Measurements from ENCODE around the gene SLC16A5. TPM values are rescaled to one million over a fixed set of nuclear protein-coding genes. Genes with fewer than 3 reads are reported as not detected.

The SLC16A5 gene
- total and polyA plus RNA-seq, 12 donors = 3.6 to 17.4 (median 11.9) TPM

DNA sequence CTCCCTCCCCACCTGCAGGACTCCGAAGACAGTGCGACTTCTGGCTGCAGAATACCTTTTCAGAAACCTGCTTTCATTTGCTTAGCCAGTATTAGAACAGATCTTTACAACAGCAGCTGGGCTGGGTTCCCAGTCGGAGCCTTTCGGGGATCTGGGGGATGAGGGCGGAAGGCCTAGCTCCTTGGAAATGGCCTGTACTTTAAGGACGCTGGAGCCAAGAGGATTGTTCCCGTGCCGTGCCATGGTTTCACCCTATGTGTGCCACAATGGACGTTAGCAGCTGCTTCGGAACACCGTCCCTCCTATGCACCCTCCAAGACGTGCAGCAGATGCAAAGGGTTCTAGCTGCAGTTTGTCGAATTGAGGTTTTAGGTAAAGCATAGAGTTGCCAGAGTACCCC is 24.6 kb upstream of the SLC16A5 start:
- H3K27ac ChIP-seq = no peak overlapping the region
- peaks cover 0 to 68% (median 27%) of the 10 kb centered on the region in 9 donors for H3K36me3 ChIP-seq
- H3K27me3 ChIP-seq = no peaks in the 10 kb centered on the region
- TF ChIP-seq, protein P1, sequence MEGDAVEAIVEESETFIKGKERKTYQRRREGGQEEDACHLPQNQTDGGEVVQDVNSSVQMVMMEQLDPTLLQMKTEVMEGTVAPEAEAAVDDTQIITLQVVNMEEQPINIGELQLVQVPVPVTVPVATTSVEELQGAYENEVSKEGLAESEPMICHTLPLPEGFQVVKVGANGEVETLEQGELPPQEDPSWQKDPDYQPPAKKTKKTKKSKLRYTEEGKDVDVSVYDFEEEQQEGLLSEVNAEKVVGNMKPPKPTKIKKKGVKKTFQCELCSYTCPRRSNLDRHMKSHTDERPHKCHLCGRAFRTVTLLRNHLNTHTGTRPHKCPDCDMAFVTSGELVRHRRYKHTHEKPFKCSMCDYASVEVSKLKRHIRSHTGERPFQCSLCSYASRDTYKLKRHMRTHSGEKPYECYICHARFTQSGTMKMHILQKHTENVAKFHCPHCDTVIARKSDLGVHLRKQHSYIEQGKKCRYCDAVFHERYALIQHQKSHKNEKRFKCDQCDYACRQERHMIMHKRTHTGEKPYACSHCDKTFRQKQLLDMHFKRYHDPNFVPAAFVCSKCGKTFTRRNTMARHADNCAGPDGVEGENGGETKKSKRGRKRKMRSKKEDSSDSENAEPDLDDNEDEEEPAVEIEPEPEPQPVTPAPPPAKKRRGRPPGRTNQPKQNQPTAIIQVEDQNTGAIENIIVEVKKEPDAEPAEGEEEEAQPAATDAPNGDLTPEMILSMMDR (IDR thresholded peaks at IDR 0.05) = no peak
- no peak for ATAC-seq
- DNase-seq = no peak
- WGBS, 2 donors = 87 to 92% methylated on average over 13 of the region's 13 CpGs
- intact Hi-C loops (cut with DNase I) = loop anchor here in 3 of 10 donors (5.0 to 10.0 kb wide), 4 partner anchors 49 to 142 kb away; partner anchors contain the start of gene NUP85 (in 1 of the 3)
- no peak overlapping the region for H3K4me3 ChIP-seq
- no peaks in the 10 kb centered on the region for H3K9me3 ChIP-seq
- H3K4me1 ChIP-seq = peaks cover 0 to 20% (median 16%) of the 10 kb centered on the region in 9 donors

GRCh38 chr17:75063626-75064025 is 24.1 kb upstream of the SLC16A5 start:
- H3K4me1 ChIP-seq = peaks cover 0 to 20% (median 16%) of the 10 kb centered on the region in 9 donors
- peaks cover 0 to 68% (median 27%) of the 10 kb centered on the region in 9 donors for H3K36me3 ChIP-seq
- WGBS, 2 donors = 78 to 93% methylated on average over 3 of the region's 3 CpGs
- ATAC-seq (no peak), DNase-seq (no peak)
- no peaks in the 10 kb centered on the region for H3K9me3 ChIP-seq
- no peaks in the 10 kb centered on the region for H3K27me3 ChIP-seq
- TF ChIP-seq, protein P1 (IDR thresholded peaks at IDR 0.05) = no peak
- no peak overlapping the region for H3K4me3 ChIP-seq
- intact Hi-C loops (cut with DNase I) = loop anchor here in 3 of 10 donors (5.0 to 10.0 kb wide), 4 partner anchors 49 to 141 kb away; partner anchors contain the start of gene NUP85 (in 1 of the 3)
- no peak overlapping the region for H3K27ac ChIP-seq

- Histone ChIP-seq H3K4me3 (no peak overlapping the region), H3K27me3 (no peaks in the 10 kb centered on the region), H3K36me3 (peaks cover 0 to 66% (median 27%) of the 10 kb centered on the region in 9 donors), H3K9me3 (no peaks in the 10 kb centered on the region), H3K27ac (no peak overlapping the region), H3K4me1 (peaks cover 0 to 20% (median 16%) of the 10 kb centered on the region in 9 donors)
- intact Hi-C loops (cut with DNase I) = loop anchor here in 3 of 10 donors (5.0 to 10.0 kb wide), 4 partner anchors 48 to 141 kb away; partner anchors contain the start of gene NUP85 (in 1 of the 3)
- TF ChIP-seq, protein P1 (IDR thresholded peaks at IDR 0.05) = no peak
- ATAC-seq (no peak), DNase-seq (no peak)
- WGBS, 2 donors = 91 to 93% methylated on average over 11 of the region's 11 CpGs
Observed at GRCh38 chr17:75064040-75064439, 23.7 kb upstream of the SLC16A5 start.

DNA sequence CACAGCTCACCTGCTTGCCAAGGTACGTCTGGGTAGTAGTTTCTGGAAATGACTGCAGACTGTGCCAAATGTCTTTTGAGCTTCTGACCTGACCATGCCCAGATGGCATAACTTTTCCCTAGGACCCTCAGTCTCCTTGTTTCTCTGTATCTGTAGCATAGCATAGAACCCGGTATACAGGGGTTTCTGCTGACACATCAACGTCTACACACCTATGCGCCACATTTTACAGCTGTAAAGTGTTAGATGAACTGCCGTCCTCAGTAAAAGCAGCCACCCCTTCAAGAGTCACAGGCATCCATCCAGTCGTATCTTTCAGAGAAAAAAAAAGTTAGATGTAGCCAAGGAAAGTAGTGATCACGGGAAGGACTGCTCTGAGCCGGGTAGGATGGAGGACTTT is 23.3 kb upstream of the SLC16A5 start:
- Histone ChIP-seq H3K36me3 (peaks cover 0 to 62% (median 27%) of the 10 kb centered on the region in 9 donors), H3K4me1 (peaks cover 0 to 18% (median 13%) of the 10 kb centered on the region in 9 donors), H3K9me3 (no peaks in the 10 kb centered on the region), H3K27me3 (no peaks in the 10 kb centered on the region), H3K4me3 (no peak overlapping the region), H3K27ac (no peak overlapping the region)
- ATAC-seq (no peak), DNase-seq (no peak)
- WGBS, 2 donors = 88 to 89% methylated on average over 8 of the region's 8 CpGs
- TF ChIP-seq, protein P1 (IDR thresholded peaks at IDR 0.05) = no peak
- intact Hi-C loops (cut with DNase I) = loop anchor here in 3 of 10 donors (5.0 to 10.0 kb wide), 4 partner anchors 48 to 140 kb away; partner anchors contain the start of gene NUP85 (in 1 of the 3)
